Cerebellar nuclear complex (tissue), 1 donor: ENCODE results near the gene IRF5.

Experiments
- DNase-seq, 2 experiments: peaks; one replicate each; lab custom pipeline; 2025; lab: John Stamatoyannopoulos, UW

Gene IRF5

GRCh38 chr7:128937647-128938543 is at the start of gene IRF5:
TSS of gene IRF5 (plus strand) at chr7:128937927. CDS start at chr7:128942082, 4,155 bp downstream.
- DNase-seq: no peak

- DNase-seq: no peak
Observed at GRCh38 chr7:128888039-128888755, 49.5 kb upstream of the IRF5 start.

GRCh38 chr7:128888756-128889095 is 49.0 kb upstream of the IRF5 start:
- DNase-seq: no peak

GRCh38 chr7:128889121-128889520 is 48.6 kb upstream of the IRF5 start:
- no peak for DNase-seq

- no peak for DNase-seq
Observed at GRCh38 chr7:128890306-128891109, 47.2 kb upstream of the IRF5 start.

GRCh38 chr7:128891110-128891941 is 46.4 kb upstream of the IRF5 start:
- no peak for DNase-seq

GRCh38 chr7:128891942-128892269 is 45.8 kb upstream of the IRF5 start:
- DNase-seq: no peak

DNA sequence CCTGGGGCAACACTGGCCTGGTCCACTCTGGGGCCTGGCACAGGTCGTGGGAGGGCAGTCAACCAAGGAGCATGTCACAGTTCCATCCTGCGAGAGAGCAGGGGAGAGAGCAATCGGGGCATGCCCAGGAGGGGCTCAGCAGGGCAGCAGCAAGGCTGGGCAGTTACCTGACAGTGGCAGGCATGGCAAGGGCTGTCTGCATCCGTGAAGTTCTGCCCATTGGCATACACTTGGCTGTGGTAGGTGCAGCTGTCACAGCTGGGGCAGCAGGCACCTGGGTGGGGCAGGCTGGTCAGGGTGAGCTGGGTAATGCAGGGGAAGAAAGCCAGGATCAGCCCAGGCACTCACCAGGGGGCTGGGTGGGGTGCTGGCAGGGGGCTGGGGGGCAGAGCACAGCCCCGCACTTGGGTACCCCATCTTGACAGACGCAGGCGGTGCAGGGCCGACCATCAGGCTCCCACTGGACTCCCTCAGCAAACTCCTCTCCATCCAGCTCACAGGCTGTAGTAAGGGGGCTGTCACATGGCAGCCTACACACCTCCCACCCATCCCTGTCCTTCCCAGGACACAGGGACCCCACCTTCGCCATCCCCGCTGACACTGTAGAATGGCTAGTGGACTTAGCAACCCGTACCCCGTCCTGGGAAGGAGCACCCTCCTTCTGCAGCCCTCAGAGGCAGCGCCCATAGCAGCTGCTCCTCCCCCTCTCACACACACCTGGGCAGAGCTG is 45.0 kb upstream of the IRF5 start:
- DNase-seq: no peak

- no peak for DNase-seq
Observed at GRCh38 chr7:128893251-128894100, 44.3 kb upstream of the IRF5 start.

DNA sequence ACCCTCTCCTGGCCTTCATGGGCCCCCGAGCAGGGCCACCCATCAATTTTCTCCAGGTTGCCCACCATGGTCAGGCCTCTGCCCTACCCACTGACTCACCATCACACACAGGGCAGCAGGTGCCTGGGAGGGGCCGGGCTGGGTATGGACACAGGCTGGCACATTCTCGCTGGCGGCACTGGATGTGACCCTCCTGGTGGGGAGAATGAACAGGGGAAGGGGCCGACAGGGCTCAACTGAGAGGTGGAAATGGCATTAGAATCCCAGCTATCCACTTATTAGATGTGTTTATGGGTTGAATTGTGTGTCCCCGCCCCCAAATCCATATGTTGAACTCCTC is 43.7 kb upstream of the IRF5 start:
- no peak for DNase-seq

DNA sequence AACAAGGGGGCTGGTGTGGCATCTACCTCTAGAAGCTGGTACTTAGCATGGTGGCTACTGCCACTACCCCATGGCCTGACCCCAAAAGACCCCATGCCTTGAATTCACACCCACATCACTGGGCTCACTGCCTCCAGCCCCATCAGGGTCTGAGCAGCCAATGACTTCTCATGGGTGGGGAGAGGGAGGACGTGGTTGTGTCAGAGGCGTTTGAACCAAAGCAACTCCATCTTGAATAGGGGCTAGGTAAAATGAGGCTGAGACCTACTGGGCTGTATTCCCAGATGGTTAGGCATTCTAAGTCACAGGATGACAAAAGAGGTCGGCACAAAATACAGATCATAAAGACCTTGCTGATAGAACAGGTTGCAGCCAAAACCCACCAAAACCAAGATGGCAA is 42.4 kb upstream of the IRF5 start:
- no peak for DNase-seq

- DNase-seq: no peak
Observed at GRCh38 chr7:128899392-128899791, 38.3 kb upstream of the IRF5 start.

DNA sequence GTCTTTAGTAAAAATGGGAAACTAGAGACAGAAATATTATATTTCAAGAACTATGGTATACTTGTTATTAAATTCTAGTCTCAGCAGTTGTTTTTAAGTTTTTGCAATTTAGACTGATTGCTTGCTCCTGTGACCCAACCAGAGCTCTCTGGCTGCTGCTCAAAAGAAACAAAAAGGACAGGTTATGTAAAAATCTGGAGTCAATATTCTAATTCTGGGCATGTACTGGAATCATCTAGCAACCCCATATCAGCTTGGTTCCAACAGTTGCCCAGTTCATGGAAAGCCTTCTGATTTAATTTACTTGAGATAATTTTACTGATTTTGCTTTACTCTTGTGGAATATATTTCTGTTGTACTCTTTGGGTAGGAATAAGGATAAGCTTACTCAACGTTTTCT is 37.5 kb upstream of the IRF5 start:
- no peak for DNase-seq

DNA sequence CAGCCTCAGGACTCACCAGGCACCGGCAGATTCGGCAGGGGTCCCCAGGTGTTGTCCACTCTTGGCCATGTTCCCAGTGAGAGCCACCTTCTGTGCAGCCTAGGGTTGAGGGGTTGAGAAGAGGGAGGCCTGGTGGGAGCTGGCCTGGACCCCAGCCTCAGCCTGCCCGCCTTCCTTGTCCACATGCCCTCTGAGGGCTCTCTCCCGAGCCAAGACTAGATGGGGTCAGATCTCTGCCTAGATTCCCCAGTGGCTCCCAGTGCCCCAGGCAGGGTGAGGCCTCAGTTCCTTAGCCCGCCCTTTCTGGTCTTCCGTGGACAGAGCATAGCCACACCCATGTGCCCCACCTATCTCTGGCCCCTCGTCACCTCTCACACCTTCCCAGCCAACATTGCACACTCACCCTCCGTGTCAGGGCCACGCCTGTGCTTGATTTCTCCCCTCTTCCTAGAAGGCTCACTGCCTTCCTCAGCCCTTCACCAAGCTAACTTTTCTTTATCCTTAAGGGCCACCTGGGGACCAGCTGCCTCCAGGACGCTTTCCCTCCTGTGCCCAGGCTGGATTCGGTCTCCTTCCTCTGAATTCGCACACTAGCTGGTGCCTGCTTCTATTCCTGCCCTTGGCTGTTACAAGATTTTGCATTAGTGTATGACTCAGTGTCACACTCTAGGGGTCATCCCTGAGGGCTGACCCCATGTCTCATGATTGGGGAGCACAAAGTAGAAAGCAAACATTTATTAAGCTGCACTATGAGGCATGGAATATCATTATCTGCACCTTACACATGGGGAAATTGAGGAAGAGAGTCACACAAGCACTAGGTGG is 34.8 kb upstream of the IRF5 start:
- DNase-seq: no peak

- no peak for DNase-seq
Observed at GRCh38 chr7:128903621-128904361, 33.9 kb upstream of the IRF5 start.

- DNase-seq: no peak
Observed at GRCh38 chr7:128904381-128905197, 33.1 kb upstream of the IRF5 start.

GRCh38 chr7:128906001-128906765 is 31.5 kb upstream of the IRF5 start:
- DNase-seq: no peak
